Testis (tissue), 3 donors: ENCODE measurements around the gene PLAC8L1. TPM values are rescaled to one million over a fixed set of nuclear protein-coding genes. Genes with fewer than 3 reads are reported as not detected.

Source experiments
- DNase-seq: peaks from one replicate; pipeline ENCODE4 v3.0.0-alpha.2; 2019
- H3K27ac ChIP-seq, 2 donors: fragments of 200-600 bp; sonication (generic); one replicate each; pipeline ENCODE4 v1.5.1; 2019
- H3K27me3 ChIP-seq: fragments of 200-600 bp; sonication (generic); one replicate; pipeline ENCODE4 v1.5.1; 2019
- H3K36me3 ChIP-seq: fragments of 200-600 bp; sonication (generic); one replicate; pipeline ENCODE4 v1.5.1; 2017; ENCODE audit warnings: low read depth; ENCODE audit errors: missing control alignments
- H3K4me1 ChIP-seq: fragments of 200-600 bp; sonication (generic); one replicate; pipeline ENCODE4 v1.5.1; 2019
- H3K4me3 ChIP-seq, 2 donors: fragments of 200-600 bp; sonication (generic); one replicate each; pipeline ENCODE4 v1.5.1; 2017 to 2019
- H3K9me3 ChIP-seq: fragments of 200-600 bp; sonication (generic); one replicate; pipeline ENCODE4 v1.5.1; 2017
- POLR2A ChIP-seq: fragments of 450-650 bp; IDR thresholded peaks from one replicate; pipeline ENCODE4 v1.6.1; 2017; ENCODE audit warnings: antibody characterized with exemption, mild to moderate bottlenecking, moderate library complexity
- WGBS, 2 donors: methylation state at CpG; one replicate each; pipeline ENCODE4 v1.1.5; 2018; 5-methylcytosine and 5-hydroxymethylcytosine counted together
- intact Hi-C: fragments of 100-400 bp; cut with DNase I; formaldehyde crosslinking; loops from one replicate; pipeline ENCODE4 v1.15.1; 2023; ENCODE audit warnings: low total_unique reads
- polyA plus RNA-seq: library from polyadenylated mRNA; stranded (reverse); fragments of 350-450 nt; fragmentation: Illumina TruSeq; extraction: RNeasy Lipid Tissue Mini Kit (QIAGEN cat#74804); gene quantifications from one replicate; pipeline ENCODE4 v1.2.3, GENCODE V29; 2014; ENCODE audit warnings: low read depth, low replicate concordance; ENCODE audit not compliant: insufficient read depth
- small RNA-seq, 2 donors: library from RNA; depleted of rRNA; stranded (forward); fragments of <200 nt; gene quantifications; one replicate each; pipeline ENCODE3, GENCODE V24; 2016
- total RNA-seq, 2 donors: library from RNA; depleted of rRNA; stranded (reverse); fragments of >200 nt; gene quantifications; one replicate each; pipeline ENCODE4 v1.2.3, GENCODE V29; 2016
- TF ChIP-seq, protein P1 (sequence below), 3 experiments: fragments of 450-650 bp in 2 of 3; fragments of 200-600 bp in 1 of 3; sonication (generic) in 1 of 3; IDR thresholded peaks; one replicate each; pipeline ENCODE4 v1.5.1; 2016 to 2019; ENCODE audit warnings: antibody characterized with exemption in 3 of 3, mild to moderate bottlenecking in 2 of 3, moderate library complexity in 1 of 3

The PLAC8L1 gene
- total and polyA plus RNA-seq, 3 donors from 2014 or later = 4.4 to 27.7 (median 7.8) TPM

DNA sequence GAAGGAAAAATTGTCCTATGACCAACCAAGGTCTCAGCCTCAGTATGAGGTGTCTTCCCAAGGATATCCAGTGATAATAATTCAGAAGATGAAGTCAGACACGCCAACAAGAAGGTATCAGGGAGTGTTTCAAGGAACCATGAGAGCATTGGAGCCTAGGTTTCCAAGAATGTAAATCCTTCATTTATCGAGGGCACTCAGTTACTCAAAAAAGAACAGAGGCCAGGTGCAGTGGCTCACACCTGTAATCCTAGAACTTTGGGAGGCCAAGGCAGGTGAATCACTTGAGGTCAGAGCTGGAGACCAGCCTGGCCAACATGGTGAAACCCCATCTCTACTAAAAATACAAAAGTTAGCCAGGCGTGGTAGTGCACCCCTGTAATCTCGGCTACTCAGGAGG is 70.8 kb downstream of the PLAC8L1 start:
- 68 to 81% methylated on average over 4 of the region's 4 CpGs for WGBS, 2 donors
- no peaks in the 10 kb centered on the region for H3K4me1 ChIP-seq
- H3K4me3 ChIP-seq = no peak overlapping the region
- H3K27me3 ChIP-seq = no peaks in the 10 kb centered on the region
- DNase-seq = no peak
- H3K27ac ChIP-seq = no peak overlapping the region
- intact Hi-C loops = no loop called here
- H3K36me3 ChIP-seq = no peaks in the 10 kb centered on the region
- TF ChIP-seq POLR2A = no peak
- TF ChIP-seq, protein P1, sequence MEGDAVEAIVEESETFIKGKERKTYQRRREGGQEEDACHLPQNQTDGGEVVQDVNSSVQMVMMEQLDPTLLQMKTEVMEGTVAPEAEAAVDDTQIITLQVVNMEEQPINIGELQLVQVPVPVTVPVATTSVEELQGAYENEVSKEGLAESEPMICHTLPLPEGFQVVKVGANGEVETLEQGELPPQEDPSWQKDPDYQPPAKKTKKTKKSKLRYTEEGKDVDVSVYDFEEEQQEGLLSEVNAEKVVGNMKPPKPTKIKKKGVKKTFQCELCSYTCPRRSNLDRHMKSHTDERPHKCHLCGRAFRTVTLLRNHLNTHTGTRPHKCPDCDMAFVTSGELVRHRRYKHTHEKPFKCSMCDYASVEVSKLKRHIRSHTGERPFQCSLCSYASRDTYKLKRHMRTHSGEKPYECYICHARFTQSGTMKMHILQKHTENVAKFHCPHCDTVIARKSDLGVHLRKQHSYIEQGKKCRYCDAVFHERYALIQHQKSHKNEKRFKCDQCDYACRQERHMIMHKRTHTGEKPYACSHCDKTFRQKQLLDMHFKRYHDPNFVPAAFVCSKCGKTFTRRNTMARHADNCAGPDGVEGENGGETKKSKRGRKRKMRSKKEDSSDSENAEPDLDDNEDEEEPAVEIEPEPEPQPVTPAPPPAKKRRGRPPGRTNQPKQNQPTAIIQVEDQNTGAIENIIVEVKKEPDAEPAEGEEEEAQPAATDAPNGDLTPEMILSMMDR (IDR thresholded peaks at IDR 0.05) = no peak
- H3K9me3 ChIP-seq = no peaks in the 10 kb centered on the region

Small RNA genes lying within 50 kb of the gene (small RNA-seq; reads per million reads assigned to genes)
- gene AC091959.1 = 0 reads per million in 2 donors

Other genes starting within 250 kb of the PLAC8L1 start
- under 1 TPM in 1 of 2 donors, not detected in 1; 0.31 TPM for gene GRXCR2, start 232.6 kb downstream of the PLAC8L1 start, total RNA-seq
- gene GRXCR2, start 232.6 kb downstream of the PLAC8L1 start, polyA plus RNA-seq = 0.99 TPM
- gene SH3RF2, start 169.0 kb downstream of the PLAC8L1 start, total RNA-seq = 100 to 1,000 TPM; 127 to 378 TPM
- 416 TPM for gene SH3RF2, start 169.0 kb downstream of the PLAC8L1 start, polyA plus RNA-seq
- gene LARS1, start 77.1 kb upstream of the PLAC8L1 start, total RNA-seq = 10 to 100 TPM; 59.2 to 68.1 TPM
- gene LARS1, start 77.1 kb upstream of the PLAC8L1 start, polyA plus RNA-seq = 58.0 TPM
- 10 to 100 TPM; 35.2 to 37.2 TPM for gene RBM27, start 98.0 kb upstream of the PLAC8L1 start, total RNA-seq
- gene RBM27, start 98.0 kb upstream of the PLAC8L1 start, polyA plus RNA-seq = 20.3 TPM
- gene POU4F3, start 233.3 kb upstream of the PLAC8L1 start, total RNA-seq = not detected
- not detected for gene POU4F3, start 233.3 kb upstream of the PLAC8L1 start, polyA plus RNA-seq